Keratinocyte (primary cell): ENCODE results near the gene WNT4.

ENCODE experiments used
- CTCF ChIP-seq, 3 experiments: IDR thresholded peaks in 1 of 3; conservative IDR thresholded peaks in 1 of 3; optimal IDR thresholded peaks in 1 of 3; 2 replicates in 2 of 3; 3 replicates in 1 of 3; pipeline versions ENCODE3 to v1.5.1; 2011; ENCODE audit warnings: low read length in 3 of 3, mild to moderate bottlenecking in 3 of 3, moderate library complexity in 2 of 3, control low read depth in 1 of 3, inconsistent platforms in 1 of 3; ENCODE audit not compliant: insufficient read depth in 2 of 3; ENCODE audit errors: extremely low read depth in 1 of 3
- EZH2 ChIP-seq: IDR thresholded peaks from one replicate; pipeline ENCODE4 v1.6.1; 2012; ENCODE audit warnings: inconsistent platforms, mild to moderate bottlenecking, low read length, moderate library complexity

GRCh38 chr1:22074803-22075202 is 68.1 kb downstream of the WNT4 start:
- TF ChIP-seq CTCF (optimal IDR thresholded peaks at IDR 0.05 in 1 of 3, IDR thresholded peaks at IDR 0.05 in 1 of 3, conservative IDR thresholded peaks at IDR 0.05 in 1 of 3; ENCODE audit: extremely low read depth in 1 of 3, insufficient read depth in 2 of 3, low read length in 3 of 3) (no peak), EZH2 (no peak)
